T-helper 17 cell (primary cell): ENCODE measurements around the gene PSMD14. TPM values are rescaled to one million over a fixed set of nuclear protein-coding genes. Genes with fewer than 3 reads are reported as not detected.
A peak's percentile ranks its signal among the peaks of the same experiment; 100 is the strongest.
"Not testable (repeated sequence)": the region's sequence is repeated elsewhere in the genome, so short reads cannot be mapped to it uniquely, and the experiment has no call there.

Source experiments
- ATAC-seq: fragments of 150-1000 bp; cut with Tn5 transposase; 2 replicates; pipeline ENCODE4 v1.10.0; 2021; ENCODE audit warnings: mild to moderate bottlenecking, moderate library complexity
- DNase-seq, 3 donors: peaks; one replicate each; pipeline versions ENCODE4 v3.0.0 to v3.0.0-alpha.2; 2020 to 2021
- H3K9me3 ChIP-seq: one replicate; pipeline ENCODE4 v1.7.0; 2013; ENCODE audit warnings: low read length, mild to moderate bottlenecking; ENCODE audit not compliant: control insufficient read depth, poor library complexity, severe bottlenecking
- H3K27ac Mint-ChIP-seq: one replicate; pipeline ENCODE4 v1.8.0; 2022; ENCODE audit warnings: mild to moderate bottlenecking, moderate library complexity, mixed read lengths
- H3K27me3 Mint-ChIP-seq: one replicate; pipeline ENCODE4 v1.8.0; 2022; ENCODE audit warnings: mixed read lengths
- H3K36me3 Mint-ChIP-seq: one replicate; pipeline ENCODE4 v1.8.0; 2022; ENCODE audit warnings: low read depth, mixed read lengths
- H3K4me1 Mint-ChIP-seq: one replicate; pipeline ENCODE4 v1.8.0; 2022; ENCODE audit warnings: mild to moderate bottlenecking, mixed read lengths
- H3K4me3 Mint-ChIP-seq: one replicate; pipeline ENCODE4 v1.8.0; 2022; ENCODE audit warnings: mild to moderate bottlenecking, moderate library complexity, mixed read lengths
- total RNA-seq, 4 donors: library from RNA in 2 of 4; stranded (reverse) in 2 of 4; gene quantifications; one replicate each; pipeline ENCODE4 v1.2.3 and lab custom pipeline; 2022 to 2026

Gene PSMD14
- total RNA-seq: 10 to 100 TPM; 28.7 to 38.6 TPM
- 39.2 to 69.6 reads per million in 2 donors for total RNA-seq (lab: John Stamatoyannopoulos, UW)

- Mint-ChIP-seq H3K36me3 (no peaks in the 10 kb centered on the region), H3K4me3 (peak within 1 kb of the TSS; percentile 95), H3K4me1 (peaks cover 24% of the 10 kb centered on the region), H3K27ac (peak within 1 kb of the TSS; percentile 97), H3K27me3 (no peaks in the 10 kb centered on the region)
- peak; percentile 72 to 84 (median 73) for DNase-seq
- ATAC-seq: peak; percentile 92
- H3K9me3 ChIP-seq: no peaks in the 10 kb centered on the region
These were observed at the start of gene PSMD14 for GRCh38 chr2:161308178-161308955. Gene PSMD14 (plus strand): TSS chr2:161308425. CDS start chr2:161318826, 10,401 bp downstream.

GRCh38 chr2:161265874-161266273, 42.4 kb upstream of the PSMD14 start:
- H3K27ac Mint-ChIP-seq: no peak overlapping the region
- DNase-seq (no peak), ATAC-seq (no peak)
- peaks cover 4% of the 10 kb centered on the region for H3K27me3 Mint-ChIP-seq
- H3K9me3 ChIP-seq: no peaks in the 10 kb centered on the region
- H3K4me1 Mint-ChIP-seq: no peaks in the 10 kb centered on the region
- no peak overlapping the region for H3K4me3 Mint-ChIP-seq
- no peaks in the 10 kb centered on the region for H3K36me3 Mint-ChIP-seq

- no peaks in the 10 kb centered on the region for H3K9me3 ChIP-seq
- no peak for DNase-seq
- Mint-ChIP-seq H3K27me3 (peaks cover 13% of the 10 kb centered on the region), H3K36me3 (no peaks in the 10 kb centered on the region), H3K4me3 (no peak overlapping the region), H3K27ac (no peak overlapping the region), H3K4me1 (peaks cover 5% of the 10 kb centered on the region)
- no peak for ATAC-seq
These were observed 39.1 kb upstream of the PSMD14 start for GRCh38 chr2:161269111-161269510.

DNA sequence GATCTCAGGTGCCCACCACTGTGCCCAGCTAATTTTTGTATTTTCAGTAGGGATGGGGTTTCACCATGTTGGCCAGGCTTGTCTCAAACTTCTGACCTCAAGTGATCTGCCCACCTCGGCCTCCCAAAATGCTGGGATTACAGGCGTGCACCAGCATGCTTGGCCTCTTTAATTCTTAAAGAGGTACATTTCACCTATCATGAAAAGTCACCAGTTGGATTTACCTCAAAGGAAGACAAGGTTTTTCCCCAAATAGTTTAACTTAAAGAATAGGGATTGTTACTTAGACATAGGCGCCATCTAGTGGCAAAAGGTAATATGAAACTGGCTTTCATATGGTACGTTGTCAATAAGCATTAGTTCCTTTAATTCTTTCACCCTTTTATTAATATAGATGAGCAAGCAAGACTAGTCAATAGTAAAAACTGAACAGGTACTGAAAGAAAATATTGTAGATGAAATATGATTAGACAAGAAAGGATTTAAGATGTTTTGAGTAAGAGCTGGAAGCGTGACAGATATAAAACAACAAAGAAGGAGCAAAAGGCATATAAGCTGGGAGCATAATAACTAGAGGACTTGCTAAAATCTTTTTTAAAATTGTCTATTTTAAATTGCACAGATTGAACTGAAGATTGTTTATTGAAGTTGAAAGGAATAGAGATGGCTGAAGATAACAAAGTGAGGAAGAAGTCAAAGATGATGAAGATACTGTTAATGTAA, 35.0 kb upstream of the PSMD14 start:
- peaks cover 5% of the 10 kb centered on the region for H3K4me1 Mint-ChIP-seq
- no peak overlapping the region for H3K4me3 Mint-ChIP-seq
- peaks cover 20% of the 10 kb centered on the region for H3K27me3 Mint-ChIP-seq
- H3K27ac Mint-ChIP-seq: no peak overlapping the region
- H3K9me3 ChIP-seq: no peaks in the 10 kb centered on the region
- no peaks in the 10 kb centered on the region for H3K36me3 Mint-ChIP-seq
- ATAC-seq: peak; percentile 71
- no peak for DNase-seq

- not testable (repeated sequence) for DNase-seq, H3K36me3 Mint-ChIP-seq, ATAC-seq, H3K4me3 Mint-ChIP-seq, H3K9me3 ChIP-seq, H3K4me1 Mint-ChIP-seq, H3K27ac Mint-ChIP-seq
- peaks cover 12% of the 10 kb centered on the region for H3K27me3 Mint-ChIP-seq
These were observed 29.5 kb upstream of the PSMD14 start for GRCh38 chr2:161278564-161279229.

GRCh38 chr2:161279230-161279815, 28.9 kb upstream of the PSMD14 start:
- not testable (repeated sequence) for H3K36me3 Mint-ChIP-seq, H3K4me3 Mint-ChIP-seq, H3K27ac Mint-ChIP-seq, H3K9me3 ChIP-seq, DNase-seq, ATAC-seq, H3K4me1 Mint-ChIP-seq
- H3K27me3 Mint-ChIP-seq: peaks cover 16% of the 10 kb centered on the region

- H3K27me3 Mint-ChIP-seq: peaks cover 15% of the 10 kb centered on the region
- H3K4me3 Mint-ChIP-seq, H3K4me1 Mint-ChIP-seq, H3K9me3 ChIP-seq, ATAC-seq, H3K36me3 Mint-ChIP-seq, H3K27ac Mint-ChIP-seq: not testable (repeated sequence)
- peak; percentile 11 to 35 (median 29) for DNase-seq
These were observed 27.3 kb upstream of the PSMD14 start for GRCh38 chr2:161280906-161281323.

DNA sequence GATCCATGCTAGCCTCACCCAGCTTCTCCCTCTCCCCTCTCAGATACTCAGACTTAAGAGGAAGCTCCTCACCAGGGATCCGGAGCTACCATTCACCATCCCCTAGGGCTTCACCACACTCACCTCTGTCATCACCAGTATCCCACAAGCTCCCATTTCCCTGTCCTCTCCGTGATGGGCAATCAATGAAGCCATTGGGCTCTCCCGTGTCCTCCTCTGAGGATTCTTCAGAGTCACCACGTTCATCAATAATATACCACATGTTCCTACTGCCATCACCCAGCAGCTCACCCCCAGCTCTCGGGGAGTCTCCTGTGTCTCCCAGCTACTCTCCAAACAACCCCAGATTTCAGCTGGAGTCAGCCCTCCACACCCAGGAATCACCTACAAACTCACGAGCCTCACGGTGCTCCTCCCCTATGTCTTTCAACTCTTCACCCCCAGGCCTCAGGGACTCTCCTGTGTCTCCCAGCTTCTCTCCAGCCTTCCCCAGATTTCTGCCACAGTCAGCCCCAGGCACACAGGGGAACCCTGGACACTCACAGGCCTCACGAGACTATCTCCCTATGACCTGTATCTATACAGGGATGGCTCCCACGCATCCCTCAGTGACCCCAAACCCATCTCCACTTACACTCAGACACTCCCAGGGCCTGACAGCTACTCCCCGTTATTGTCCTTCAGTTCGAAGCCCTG, 26.5 kb upstream of the PSMD14 start:
- not testable (repeated sequence) for H3K9me3 ChIP-seq, DNase-seq, ATAC-seq, H3K27ac Mint-ChIP-seq, H3K4me3 Mint-ChIP-seq, H3K4me1 Mint-ChIP-seq, H3K36me3 Mint-ChIP-seq
- H3K27me3 Mint-ChIP-seq: peaks cover 15% of the 10 kb centered on the region

- H3K27me3 Mint-ChIP-seq: peaks cover 15% of the 10 kb centered on the region
- H3K9me3 ChIP-seq, H3K36me3 Mint-ChIP-seq, H3K4me1 Mint-ChIP-seq, DNase-seq, H3K27ac Mint-ChIP-seq, ATAC-seq, H3K4me3 Mint-ChIP-seq: not testable (repeated sequence)
These were observed 25.9 kb upstream of the PSMD14 start for GRCh38 chr2:161282311-161282644.

DNA sequence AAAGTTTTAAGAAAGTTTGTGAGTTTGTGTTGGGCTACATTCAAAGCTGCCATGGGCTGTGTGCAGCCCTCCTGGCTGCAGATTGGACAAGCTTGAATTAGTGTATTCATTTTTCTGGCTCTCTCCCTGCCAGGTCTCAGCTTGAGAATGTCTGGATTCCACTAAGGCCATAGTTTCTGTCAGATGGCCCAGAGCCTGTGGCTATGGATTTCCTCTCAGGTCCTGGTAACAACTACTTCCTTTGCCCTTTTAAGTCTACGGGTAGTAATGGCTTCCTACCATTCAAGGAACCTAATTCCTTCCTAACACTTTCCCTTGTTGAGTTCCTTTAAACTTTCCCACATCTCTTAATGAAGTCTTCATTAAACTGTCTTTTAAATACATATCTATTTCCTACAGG, 24.3 kb upstream of the PSMD14 start:
- H3K27me3 Mint-ChIP-seq: peaks cover 15% of the 10 kb centered on the region
- no peaks in the 10 kb centered on the region for H3K9me3 ChIP-seq
- H3K36me3 Mint-ChIP-seq: no peaks in the 10 kb centered on the region
- no peak overlapping the region for H3K27ac Mint-ChIP-seq
- DNase-seq: no peak
- no peak overlapping the region for H3K4me3 Mint-ChIP-seq
- ATAC-seq: no peak
- H3K4me1 Mint-ChIP-seq: no peaks in the 10 kb centered on the region

- peaks cover 14% of the 10 kb centered on the region for H3K27me3 Mint-ChIP-seq
- ATAC-seq (no peak), DNase-seq (no peak)
- no peak overlapping the region for H3K27ac Mint-ChIP-seq
- no peak overlapping the region for H3K4me3 Mint-ChIP-seq
- peaks cover 8% of the 10 kb centered on the region for H3K4me1 Mint-ChIP-seq
- peaks cover 2% of the 10 kb centered on the region for H3K36me3 Mint-ChIP-seq
- no peaks in the 10 kb centered on the region for H3K9me3 ChIP-seq
These were observed 4.6 kb upstream of the PSMD14 start for GRCh38 chr2:161303535-161304050.

DNA sequence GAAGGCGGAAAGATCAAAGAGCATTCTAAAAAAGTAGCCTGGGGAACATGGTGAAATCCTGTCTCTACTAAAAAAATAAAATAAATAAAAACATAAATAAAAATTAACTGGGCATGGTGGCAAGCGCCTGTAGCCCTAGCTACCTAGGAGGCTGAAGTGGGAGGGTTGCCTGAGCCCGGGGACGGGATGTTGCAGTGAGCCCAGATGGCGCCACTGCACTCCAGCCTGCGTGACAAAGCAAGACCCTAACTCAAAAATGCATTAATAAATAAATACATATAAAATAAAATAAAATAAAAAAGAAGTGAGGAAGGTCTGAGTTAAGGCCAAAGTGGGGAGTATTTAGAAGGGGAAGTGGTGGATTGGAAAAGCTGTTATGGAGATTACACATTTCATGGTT, 1.3 kb upstream of the PSMD14 start:
- H3K9me3 ChIP-seq: no peaks in the 10 kb centered on the region
- no peak for DNase-seq
- peaks cover 20% of the 10 kb centered on the region for H3K4me1 Mint-ChIP-seq
- H3K4me3 Mint-ChIP-seq: no peak overlapping the region
- ATAC-seq: no peak
- no peaks in the 10 kb centered on the region for H3K27me3 Mint-ChIP-seq
- no peaks in the 10 kb centered on the region for H3K36me3 Mint-ChIP-seq
- H3K27ac Mint-ChIP-seq: peak overlapping the region; percentile 97
